DOHH2 (cell line): Measurements from ENCODE around the gene CEACAM19.

Source experiments
- H3F3A ChIP-seq: fragments of 200-600 bp; sonication (generic), shearing (Covaris generic); 2 replicates; pipeline ENCODE4 v1.6.0; 2016; ENCODE audit warnings: antibody characterized with exemption, mild to moderate bottlenecking; ENCODE audit not compliant: control insufficient read depth, insufficient read depth
- H3K27ac ChIP-seq: fragments of 200-600 bp; sonication (generic); 2 replicates; pipeline ENCODE4 v1.5.1; 2014; ENCODE audit warnings: low read depth, mild to moderate bottlenecking, low read length, moderate library complexity
- H3K27me3 ChIP-seq: fragments of 200-600 bp; sonication (generic); 2 replicates; pipeline ENCODE4 v1.6.1; 2014; ENCODE audit warnings: mild to moderate bottlenecking, low read length, mixed read lengths; ENCODE audit not compliant: control insufficient read depth
- H3K36me3 ChIP-seq: fragments of 200-600 bp; sonication (generic); 2 replicates; pipeline ENCODE4 v1.6.1; 2014; ENCODE audit warnings: mild to moderate bottlenecking, low read length, moderate library complexity, mixed read lengths; ENCODE audit not compliant: control insufficient read depth
- H3K4me1 ChIP-seq: fragments of 200-600 bp; sonication (generic); 2 replicates; pipeline ENCODE4 v1.6.1; 2014; ENCODE audit warnings: mild to moderate bottlenecking, low read length, mixed read lengths; ENCODE audit not compliant: control insufficient read depth
- H3K4me2 ChIP-seq: fragments of 200-600 bp; sonication (generic); 2 replicates; pipeline ENCODE4 v1.6.0; 2014; ENCODE audit warnings: mild to moderate bottlenecking, low read length, moderate library complexity
- H3K4me3 ChIP-seq: fragments of 200-600 bp; sonication (generic); 2 replicates; pipeline ENCODE4 v1.5.1; 2014; ENCODE audit warnings: mild to moderate bottlenecking, low read length, mixed read lengths
- H3K79me2 ChIP-seq: fragments of 200-600 bp; sonication (generic); 2 replicates; pipeline ENCODE4 v1.6.1; 2014; ENCODE audit warnings: mild to moderate bottlenecking, low read length, mixed read lengths; ENCODE audit not compliant: control insufficient read depth
- H3K9me2 ChIP-seq: fragments of 200-600 bp; sonication (generic); replicated peaks from 2 replicates; pipeline ENCODE4 v1.6.1; 2014; ENCODE audit warnings: mild to moderate bottlenecking, low read length, mixed read lengths; ENCODE audit not compliant: control insufficient read depth
- H3K9me3 ChIP-seq: fragments of 200-600 bp; sonication (generic); 2 replicates; pipeline ENCODE4 v1.6.1; 2014; ENCODE audit warnings: antibody characterized with exemption, low read length, mixed read lengths; ENCODE audit not compliant: control insufficient read depth, insufficient read depth
- H4K20me1 ChIP-seq: fragments of 200-600 bp; sonication (generic); 2 replicates; pipeline ENCODE4 v1.6.0; 2014; ENCODE audit warnings: low read depth, mild to moderate bottlenecking, antibody characterized with exemption, low read length, moderate library complexity; ENCODE audit not compliant: control insufficient read depth, insufficient read depth
- CTCF ChIP-seq: fragments of 200-600 bp; sonication (generic); IDR thresholded peaks from one replicate; pipeline ENCODE4 v1.5.1; 2014; ENCODE audit warnings: antibody characterized with exemption, mild to moderate bottlenecking, low read depth, low read length; ENCODE audit not compliant: poor library complexity, severe bottlenecking
- EZH2phosphoT487 ChIP-seq: fragments of 200-600 bp; sonication (generic); IDR thresholded peaks from 2 replicates; pipeline ENCODE4 v1.6.1; 2017; ENCODE audit warnings: borderline replicate concordance, mild to moderate bottlenecking, antibody characterized with exemption, low read length, moderate library complexity, mixed read lengths

The CEACAM19 gene

GRCh38 chr19:44641501-44642265 lies 29.6 kb upstream of the CEACAM19 start:
- Histone ChIP-seq H3K36me3 (no peaks in the 10 kb centered on the region), H3K27me3 (no peaks in the 10 kb centered on the region), H3K4me2 (no peak overlapping the region), H3K9me3 (no peaks in the 10 kb centered on the region), H3K27ac (no peak overlapping the region), H3K4me3 (no peak overlapping the region), H3K79me2 (no peaks in the 10 kb centered on the region), H3K4me1 (no peaks in the 10 kb centered on the region), H3K9me2 (no peaks in the 10 kb centered on the region), H3F3A (no peaks in the 10 kb centered on the region), H4K20me1 (no peaks in the 10 kb centered on the region)
- no peak for TF ChIP-seq EZH2phosphoT487
- TF ChIP-seq CTCF = no peak

- H3K4me1 ChIP-seq = no peaks in the 10 kb centered on the region
- H3K79me2 ChIP-seq = no peaks in the 10 kb centered on the region
- no peak overlapping the region for H3K4me2 ChIP-seq
These were observed 28.9 kb upstream of the CEACAM19 start for GRCh38 chr19:44642377-44642776.

GRCh38 chr19:44643605-44644401 lies 27.5 kb upstream of the CEACAM19 start, which contains the start of gene PVR:
Gene PVR (plus strand): TSS chr19:44643910. CDS start chr19:44644097, 187 bp downstream.
- Histone ChIP-seq H3K4me2 (no peak within 1 kb of the TSS), H3K27ac (no peak within 1 kb of the TSS)

More at GRCh38 chr19:44642377-44642776, 28.9 kb upstream of the CEACAM19 start:
- TF ChIP-seq EZH2phosphoT487 (no peak), CTCF (no peak)
- Histone ChIP-seq H3K9me2 (no peaks in the 10 kb centered on the region), H3K36me3 (no peaks in the 10 kb centered on the region), H3K27ac (no peak overlapping the region), H3F3A (no peaks in the 10 kb centered on the region), H4K20me1 (no peaks in the 10 kb centered on the region), H3K4me3 (no peak overlapping the region), H3K9me3 (no peaks in the 10 kb centered on the region), H3K27me3 (no peaks in the 10 kb centered on the region)

More at GRCh38 chr19:44643605-44644401, 27.5 kb upstream of the CEACAM19 start, which contains the start of gene PVR:
- H3K36me3 ChIP-seq = no peaks in the 10 kb centered on the region
- H3K4me1 ChIP-seq = no peaks in the 10 kb centered on the region
- H3K79me2 ChIP-seq = no peaks in the 10 kb centered on the region
- no peaks in the 10 kb centered on the region for H3K9me3 ChIP-seq
- no peaks in the 10 kb centered on the region for H3K27me3 ChIP-seq
- no peaks in the 10 kb centered on the region for H3F3A ChIP-seq
- no peak for TF ChIP-seq CTCF
- no peak for TF ChIP-seq EZH2phosphoT487
- H3K9me2 ChIP-seq = no peaks in the 10 kb centered on the region
- H4K20me1 ChIP-seq = no peaks in the 10 kb centered on the region
- H3K4me3 ChIP-seq = no peak within 1 kb of the TSS
